LHCN-M2 (cell line): ENCODE data around the gene NT5DC2. TPM values are rescaled to one million over a fixed set of nuclear protein-coding genes. Genes with fewer than 3 reads are reported as not detected.

ENCODE experiments used
- total RNA-seq: library from RNA; depleted of rRNA; stranded (reverse); fragments of >200 nt; gene quantifications from 2 replicates; pipeline ENCODE4 v1.2.3, GENCODE V29; 2014; rRNA removed

NT5DC2 gene
- total RNA-seq, 1 experiment from 2014 or later, result 133 TPM

Other genes with a start within 250 kb of the NT5DC2 start
- 13.0 and 20.4 TPM in 2 replicates for gene GLYCTK, start 246.0 kb downstream of the NT5DC2 start, total RNA-seq
- 0.71 and 2.1 TPM in 2 replicates for gene DNAH1, start 217.5 kb downstream of the NT5DC2 start, total RNA-seq
- 79.2 and 99.6 TPM in 2 replicates for gene BAP1, start 123.8 kb downstream of the NT5DC2 start, total RNA-seq
- gene PHF7, start 123.2 kb downstream of the NT5DC2 start, total RNA-seq, result 3.5 and 6.9 TPM in 2 replicates
- gene SEMA3G, start 88.8 kb downstream of the NT5DC2 start, total RNA-seq, result not detected in 2 replicates
- 1.5 and 8.2 TPM in 2 replicates for gene TNNC1, start 79.8 kb downstream of the NT5DC2 start, total RNA-seq
- gene NISCH, start 78.3 kb downstream of the NT5DC2 start, total RNA-seq, result 45.7 and 48.7 TPM in 2 replicates
- under 0.01 TPM in 1 of 2 replicates, not detected in the other for gene STAB1, start 38.5 kb downstream of the NT5DC2 start, total RNA-seq
- 1.1 and 1.7 TPM in 2 replicates for gene UQCC5, start 2.7 kb upstream of the NT5DC2 start, total RNA-seq
- gene PBRM1, start 152.1 kb upstream of the NT5DC2 start, total RNA-seq, result 58.0 and 65.4 TPM in 2 replicates
- gene GNL3, start 152.2 kb upstream of the NT5DC2 start, total RNA-seq, result 119 and 148 TPM in 2 replicates
- 77.3 and 85.2 TPM in 2 replicates for gene GLT8D1, start 171.9 kb upstream of the NT5DC2 start, total RNA-seq
- 187 and 265 TPM in 2 replicates for gene SPCS1, start 172.2 kb upstream of the NT5DC2 start, total RNA-seq
- 20.4 and 26.7 TPM in 2 replicates for gene NEK4, start 237.1 kb upstream of the NT5DC2 start, total RNA-seq
- gene ITIH1, start 243.7 kb upstream of the NT5DC2 start, total RNA-seq, result not detected in 2 replicates